GM10266 (cell line): ENCODE data around the gene GBF1.

ENCODE experiments used
- DNase-seq: peaks from one replicate; pipeline ENCODE4 v3.0.0; 2012; ENCODE audit errors: extremely low spot score
- CTCF ChIP-seq: IDR thresholded peaks from 2 replicates; pipeline ENCODE4 v1.5.1; 2012; ENCODE audit warnings: mild to moderate bottlenecking, low read depth; ENCODE audit not compliant: control insufficient read depth, insufficient read depth; ENCODE audit errors: missing control alignments

The GBF1 gene

GRCh38 chr10:102284531-102284930 lies 39.2 kb downstream of the GBF1 start:
- DNase-seq = no peak
- no peak for TF ChIP-seq CTCF

- no peak for TF ChIP-seq CTCF
- DNase-seq = no peak
These were observed 39.8 kb downstream of the GBF1 start for GRCh38 chr10:102285133-102285532.

- TF ChIP-seq CTCF = no peak
- DNase-seq = no peak
These were observed 40.9 kb downstream of the GBF1 start for GRCh38 chr10:102286216-102286615.

GRCh38 chr10:102287538-102287937 lies 42.2 kb downstream of the GBF1 start:
- no peak for DNase-seq
- no peak for TF ChIP-seq CTCF

- no peak for DNase-seq
- TF ChIP-seq CTCF = no peak
These were observed 42.7 kb downstream of the GBF1 start for GRCh38 chr10:102287991-102288390.

- DNase-seq = no peak
- no peak for TF ChIP-seq CTCF
These were observed 44.0 kb downstream of the GBF1 start for GRCh38 chr10:102289356-102289755.

GRCh38 chr10:102289840-102290239 lies 44.5 kb downstream of the GBF1 start:
- DNase-seq = no peak
- TF ChIP-seq CTCF = no peak
